IMR-90 (cell line): ENCODE results near the gene MAP7D1. TPM values are rescaled to one million over a fixed set of nuclear protein-coding genes. Genes with fewer than 3 reads are reported as not detected.

Experiments used
- ATAC-seq: fragments of 200-7000 bp; cut with Tn5 transposase; 2 replicates; pipeline ENCODE4 v1.9.1; 2020; ENCODE audit warnings: low read depth, mild to moderate bottlenecking, moderate library complexity
- BruUV-seq: library from RNA; stranded (reverse); fragments of 400-500 nt; replicated peaks from 2 replicates; lab custom pipeline; 2021; lab: Mats Ljungman, UMichigan
- CTCF ChIA-PET: fragments of 300-600 bp; formaldehyde crosslinking; extraction: SDS; loops from one replicate; lab custom pipeline; 2021; ENCODE audit warnings: antibody characterized with exemption; lab: Yijun Ruan, JAX
- POLR2A ChIA-PET: fragments of 300-600 bp; sonication (Branson Sonifier 250); formaldehyde crosslinking; loops from one replicate; lab custom pipeline; 2022; ENCODE audit warnings: antibody characterized with exemption; ENCODE audit not compliant: unreplicated experiment; lab: Charles Lee
- DNase-seq: peaks from one replicate; pipeline ENCODE4 v3.0.0; 2013
- H2AFZ ChIP-seq: replicated peaks from 2 replicates; pipeline ENCODE3; 2013; ENCODE audit warnings: low read length, mild to moderate bottlenecking; ENCODE audit not compliant: poor library complexity
- H2AK5ac ChIP-seq: 2 replicates; pipeline ENCODE4 v1.6.1; 2013; ENCODE audit warnings: low read depth, low read length, inconsistent platforms
- H2AK9ac ChIP-seq: replicated peaks from 2 replicates; pipeline ENCODE3; 2013; ENCODE audit warnings: mild to moderate bottlenecking, low read depth, low read length, moderate library complexity; ENCODE audit not compliant: poor library complexity
- H2BK120ac ChIP-seq: 2 replicates; pipeline ENCODE4 v1.6.1; 2013; ENCODE audit warnings: low read depth, low read length, inconsistent platforms
- H2BK15ac ChIP-seq: 3 replicates; pipeline ENCODE4 v1.6.1; 2013; ENCODE audit warnings: low read depth, low read length, inconsistent platforms
- H2BK20ac ChIP-seq: 2 replicates; pipeline ENCODE4 v1.6.1; 2013; ENCODE audit warnings: low read depth, mild to moderate bottlenecking, inconsistent platforms, low read length, moderate library complexity
- H2BK5ac ChIP-seq: 2 replicates; pipeline ENCODE4 v1.6.1; 2013; ENCODE audit warnings: mild to moderate bottlenecking, low read depth, low read length, inconsistent platforms; ENCODE audit not compliant: poor library complexity, severe bottlenecking
- H3K14ac ChIP-seq: replicated peaks from 2 replicates; pipeline ENCODE4 v1.6.1; 2013; ENCODE audit warnings: low read depth, low read length, inconsistent platforms
- H3K18ac ChIP-seq: 2 replicates; pipeline ENCODE4 v1.6.1; 2013; ENCODE audit warnings: low read depth, low read length, control low read depth
- H3K23ac ChIP-seq: 2 replicates; pipeline ENCODE4 v1.6.1; 2013; ENCODE audit warnings: low read depth, low read length, inconsistent platforms
- H3K27ac ChIP-seq: 2 replicates; pipeline ENCODE4 v1.5.1; 2013; ENCODE audit warnings: mild to moderate bottlenecking, control low read depth, low read length; ENCODE audit not compliant: insufficient read depth
- H3K27me3 ChIP-seq: 2 replicates; pipeline ENCODE4 v1.6.1; 2013; ENCODE audit warnings: low read length; ENCODE audit not compliant: control insufficient read depth, insufficient read depth
- H3K36me3 ChIP-seq: 2 replicates; pipeline ENCODE4 v1.6.1; 2013; ENCODE audit warnings: low read length, mixed read lengths; ENCODE audit not compliant: control insufficient read depth, insufficient read depth
- H3K4ac ChIP-seq: 2 replicates; pipeline ENCODE4 v1.6.1; 2013; ENCODE audit warnings: low read depth, low read length, inconsistent platforms
- H3K4me1 ChIP-seq: 2 replicates; pipeline ENCODE4 v1.6.1; 2013; ENCODE audit warnings: low read length, mixed read lengths; ENCODE audit not compliant: control insufficient read depth, insufficient read depth
- H3K4me2 ChIP-seq: 2 replicates; pipeline ENCODE4 v1.6.1; 2013; ENCODE audit warnings: low read depth, mild to moderate bottlenecking, control low read depth, low read length, moderate library complexity
- H3K4me3 ChIP-seq: 2 replicates; pipeline ENCODE4 v1.5.1; 2013; ENCODE audit warnings: low read depth, mild to moderate bottlenecking, control low read depth, low read length, moderate library complexity; ENCODE audit not compliant: insufficient read depth
- H3K56ac ChIP-seq: 2 replicates; pipeline ENCODE4 v1.6.1; 2013; ENCODE audit warnings: low read length, inconsistent platforms; ENCODE audit not compliant: insufficient read depth; ENCODE audit errors: extremely low read depth
- H3K79me1 ChIP-seq, 2 experiments: 2 replicates each; pipeline ENCODE4 v1.6.1; 2013; ENCODE audit warnings: low read length in 2 of 2, inconsistent platforms in 1 of 2, low read depth in 1 of 2
- H3K9ac ChIP-seq: 2 replicates; pipeline ENCODE4 v1.6.1; 2013; ENCODE audit warnings: low read depth, low read length, control low read depth
- H3K9me1 ChIP-seq: 2 replicates; pipeline ENCODE4 v1.6.1; 2013; ENCODE audit warnings: low read length, inconsistent platforms; ENCODE audit not compliant: insufficient read depth
- H3K9me3 ChIP-seq: 2 replicates; pipeline ENCODE4 v1.6.1; 2013; ENCODE audit warnings: low read length; ENCODE audit not compliant: control insufficient read depth, insufficient read depth
- H4K20me1 ChIP-seq: 2 replicates; pipeline ENCODE4 v1.6.1; 2013; ENCODE audit warnings: low read length, inconsistent platforms; ENCODE audit not compliant: insufficient read depth
- H4K5ac ChIP-seq: 2 replicates; pipeline ENCODE4 v1.6.1; 2013; ENCODE audit warnings: mild to moderate bottlenecking, low read depth, low read length, control low read depth
- H4K8ac ChIP-seq, 2 experiments: 2 replicates each; pipeline ENCODE4 v1.6.1; 2013; ENCODE audit warnings: low read depth in 2 of 2, low read length in 2 of 2, control low read depth in 1 of 2, inconsistent platforms in 1 of 2
- H4K91ac ChIP-seq: 2 replicates; pipeline ENCODE4 v1.6.1; 2013; ENCODE audit warnings: low read depth, low read length, inconsistent platforms; ENCODE audit not compliant: insufficient read depth
- BHLHE40 ChIP-seq: fragments of 150-350 bp; IDR thresholded peaks from 2 replicates; pipeline ENCODE4 v1.6.1; 2016; ENCODE audit warnings: mild to moderate bottlenecking, low read depth, low read length
- MAFK ChIP-seq: IDR thresholded peaks from 2 replicates; pipeline ENCODE4 v1.6.1; 2012; ENCODE audit warnings: low read depth, low read length, improper control_type of control experiment
- MXI1 ChIP-seq: IDR thresholded peaks from 2 replicates; pipeline ENCODE4 v1.6.1; 2012; ENCODE audit warnings: low read depth, mild to moderate bottlenecking, low read length, moderate library complexity, borderline replicate concordance
- POLR2A ChIP-seq: IDR thresholded peaks from 2 replicates; pipeline ENCODE4 v1.6.1; 2012; ENCODE audit warnings: mild to moderate bottlenecking, low read depth, low read length
- WGBS, 2 experiments: methylation state at CpG; one replicate each; pipeline versions ENCODE4 v1.1.5 to v1.1.7; 2013; ENCODE audit warnings: missing lambda C conversion rate in 2 of 2; ENCODE audit not compliant: insufficient read length in 1 of 2; ENCODE audit errors: extremely low coverage in 2 of 2; 5-methylcytosine and 5-hydroxymethylcytosine counted together
- dilution Hi-C: fragments of 300-500 bp; cut with HindIII; formaldehyde crosslinking; loops from one replicate; pipeline ENCODE4 v1.14.3; 2018; ENCODE audit warnings: low sequenced_read_pairs; ENCODE audit not compliant: unreplicated experiment
- in situ Hi-C: fragments of 300-500 bp; cut with MboI; formaldehyde crosslinking; loops from 3 replicates; pipeline ENCODE4 v1.14.3; 2019; ENCODE audit warnings: low sequenced_read_pairs, inconsistent platforms, mixed read lengths
- intact Hi-C: fragments of 100-400 bp; cut with micrococcal nuclease; formaldehyde crosslinking; loops from 2 replicates; pipeline ENCODE4 v1.10.0; 2022
- polyA plus RNA-seq, 3 experiments: library from polyadenylated mRNA; depleted of rRNA; stranded (reverse); fragments of >200 nt; gene quantifications; 2 replicates each; pipeline ENCODE4 v1.2.3, GENCODE V29; 2012; ENCODE audit warnings: low replicate concordance in 1 of 3
- total RNA-seq: library from RNA; depleted of rRNA; stranded (reverse); fragments of >200 nt; gene quantifications from 2 replicates; pipeline ENCODE4 v1.2.3, GENCODE V29; 2012

Gene MAP7D1
- total and polyA plus RNA-seq, 2 of the 4 experiments (the other 2 are of a cell fraction) = 32.3 to 81.9 TPM

DNA sequence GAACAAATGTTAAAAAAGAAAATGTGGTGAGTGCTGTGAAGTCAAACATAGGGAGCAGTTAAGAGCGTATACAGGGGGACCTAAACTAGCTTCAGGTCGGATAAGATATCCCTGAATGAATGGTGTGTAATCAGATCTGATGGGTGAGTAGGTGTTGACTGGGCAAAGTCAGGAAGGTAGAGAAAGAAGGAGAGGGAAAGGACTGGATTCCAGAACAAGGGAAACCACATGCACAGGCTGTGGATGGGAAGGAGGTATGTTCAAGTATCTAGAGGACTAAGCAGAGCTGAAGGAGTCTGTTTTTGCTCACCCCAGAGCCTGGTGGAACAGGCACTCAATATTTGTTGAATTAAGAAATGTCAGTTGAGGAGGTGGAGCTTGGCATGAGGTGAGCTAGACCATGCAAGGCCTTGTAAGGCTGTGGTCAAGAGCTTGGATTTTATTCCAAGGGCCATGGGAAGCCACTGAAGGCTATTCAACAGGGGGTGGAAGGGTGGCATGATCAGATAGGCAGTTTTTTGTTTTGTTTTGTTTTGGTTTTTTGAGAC, 27.4 kb downstream of the MAP7D1 start:
- BruUV-seq = no TSS peak
- Histone ChIP-seq H2AK9ac (peak overlapping the region; percentile 8), H3K9me1 (peaks cover 5% of the 10 kb centered on the region; the same call in 1 of the 2 replicates), H3K4me3 (no peak overlapping the region), H2AK5ac (no peak overlapping the region), H3K9ac (no peak overlapping the region), H3K27me3 (no peaks in the 10 kb centered on the region), H3K23ac (no peak overlapping the region), H2BK20ac (no peak overlapping the region), H4K5ac (no peak overlapping the region), H3K36me3 (peaks cover 38% of the 10 kb centered on the region), H2AFZ (no peak overlapping the region), H3K4me2 (no peak overlapping the region), H3K56ac (no peak overlapping the region), H4K91ac (no peak overlapping the region), H3K27ac (no peak overlapping the region), H4K8ac (no peak overlapping the region), H3K14ac (no peak overlapping the region), H2BK120ac (no peak overlapping the region), H3K4ac (no peak overlapping the region), H3K4me1 (peaks cover 5% of the 10 kb centered on the region), H2BK15ac (no peak overlapping the region), H3K18ac (no peak overlapping the region), H2BK5ac (no peak overlapping the region), H3K9me3 (no peaks in the 10 kb centered on the region), H3K79me1 (peaks cover 10 to 36% of the 10 kb centered on the region in 2 experiments), H4K20me1 (peaks cover 13% of the 10 kb centered on the region)
- 59% methylated on average over 2 of the region's 2 CpGs; no CpG with 5 or more reads in 1 of the 2 experiments for WGBS, 2 experiments
- dilution Hi-C loops = no loop called here
- in situ Hi-C loops = no loop called here
- ATAC-seq (no peak), DNase-seq (no peak)
- TF ChIP-seq MXI1 (no peak), MAFK (no peak), BHLHE40 (no peak), POLR2A (no peak)
- ChIA-PET POLR2A (no interaction called here), CTCF (interaction anchor here (0.6 to 1.3 kb wide), 3 partner anchors 18 to 33 kb away, joined by 3 to 5 read pairs (median 3); no protein-coding TSS in a partner anchor)
- intact Hi-C loops = no loop called here
